Measurements from ENCODE around the gene SYNDIG1L.

The SYNDIG1L gene

DNA sequence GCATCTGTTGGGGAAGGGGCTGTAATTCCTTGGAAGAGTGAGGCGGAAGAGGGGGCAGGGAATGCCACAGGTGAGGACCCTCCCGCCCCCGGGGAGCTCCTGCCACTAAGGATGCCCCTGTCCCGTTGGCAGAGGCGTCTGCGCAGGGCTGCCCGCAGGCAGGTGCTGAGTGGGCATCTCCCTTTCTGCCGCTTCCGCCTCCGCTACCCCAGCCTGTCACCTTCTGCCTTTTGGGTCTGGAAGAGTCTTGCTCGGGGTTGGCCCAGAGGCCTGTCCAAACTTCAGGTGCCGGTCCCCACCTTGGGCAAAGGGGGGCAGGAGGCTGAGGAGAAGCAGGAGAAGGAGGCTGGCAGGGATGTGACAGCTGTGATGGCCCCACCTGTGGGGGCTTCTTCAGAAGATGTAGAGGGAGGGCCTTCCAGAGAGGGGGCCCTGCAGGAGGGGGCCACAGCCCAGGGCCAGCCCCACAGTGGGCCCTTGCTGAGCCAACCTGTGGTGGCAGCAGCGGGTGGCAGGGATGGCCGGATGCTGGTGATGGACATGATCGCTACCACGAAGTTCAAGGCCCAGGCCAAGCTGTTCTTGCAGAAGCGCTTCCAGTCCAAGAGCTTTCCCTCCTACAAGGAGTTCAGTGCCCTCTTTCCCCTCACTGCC lies 67.7 kb downstream of the SYNDIG1L start:
- Histone ChIP-seq H3K36me3 (ENCODE audit: control insufficient read depth in 1 of 2, insufficient read depth in 2 of 2, low read length in 2 of 2) (no peaks in the 10 kb centered on the region), H3K18ac (ENCODE audit: low read length) (no peak overlapping the region), H2BK120ac (ENCODE audit: insufficient read depth, low read length, poor library complexity) (no peak overlapping the region), H3K27me3 (ENCODE audit: insufficient read depth, low read length) (no peaks in the 10 kb centered on the region), H3K23ac (ENCODE audit: low read length) (no peak overlapping the region), H3K9me3 (ENCODE audit: insufficient read depth, low read depth, low read length) (no peaks in the 10 kb centered on the region), H2AFZ (ENCODE audit: insufficient read depth, low read length, poor library complexity) (no peak overlapping the region), H3K27ac (ENCODE audit: low read depth, low read length) (no peak overlapping the region), H3K4me3 (ENCODE audit: low read depth, low read length) (no peak overlapping the region), H3K9ac (ENCODE audit: low read length) (no peak overlapping the region), H2AK5ac (ENCODE audit: low read length) (no peak overlapping the region), H3K79me2 (ENCODE audit: control insufficient read depth, insufficient read depth, low read length, poor library complexity) (no peaks in the 10 kb centered on the region), H3K4ac (ENCODE audit: low read depth, low read length) (no peak overlapping the region), H3K14ac (ENCODE audit: low read length) (no peak overlapping the region), H3K4me2 (ENCODE audit: low read length) (no peak overlapping the region), H3K4me1 (ENCODE audit: control insufficient read depth in 1 of 2, insufficient read depth in 2 of 2, low read length in 2 of 2) (no peaks in the 10 kb centered on the region), H4K12ac (ENCODE audit: low read depth, low read length) (no peak overlapping the region), H4K91ac (ENCODE audit: low read depth, low read length) (no peak overlapping the region), H2BK5ac (ENCODE audit: low read depth, low read length, poor library complexity) (no peak overlapping the region), H3K79me1 (ENCODE audit: low read length) (no peaks in the 10 kb centered on the region), H2BK12ac (ENCODE audit: low read length) (no peak overlapping the region), H4K8ac (ENCODE audit: low read depth, low read length) (no peak overlapping the region)
- DNase-seq: no peak
- no CpG with 5 or more reads among the region's 17 CpGs for WGBS (ENCODE audit: extremely low coverage, insufficient coverage, insufficient read length)

DNA sequence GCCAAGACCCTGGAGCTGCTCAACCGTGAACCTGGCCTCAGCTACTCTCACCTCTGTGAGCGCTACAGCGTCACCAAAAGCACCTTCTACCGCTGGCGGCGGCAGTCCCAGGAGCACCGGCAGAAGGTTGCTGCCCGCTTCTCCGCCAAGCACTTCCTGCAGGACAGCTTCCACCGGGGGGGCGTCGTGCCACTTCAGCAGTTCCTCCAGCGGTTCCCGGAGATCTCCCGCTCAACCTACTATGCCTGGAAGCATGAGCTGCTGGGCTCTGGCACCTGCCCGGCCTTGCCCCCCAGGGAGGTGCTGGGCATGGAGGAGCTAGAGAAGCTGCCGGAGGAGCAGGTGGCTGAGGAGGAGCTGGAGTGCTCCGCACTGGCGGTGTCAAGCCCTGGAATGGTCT lies 68.4 kb downstream of the SYNDIG1L start:
- Histone ChIP-seq H3K9ac (ENCODE audit: low read length) (no peak overlapping the region), H3K4me1 (ENCODE audit: control insufficient read depth in 1 of 2, insufficient read depth in 2 of 2, low read length in 2 of 2) (no peaks in the 10 kb centered on the region), H2BK12ac (ENCODE audit: low read length) (no peak overlapping the region), H3K4me3 (ENCODE audit: low read depth, low read length) (no peak overlapping the region), H3K79me2 (ENCODE audit: control insufficient read depth, insufficient read depth, low read length, poor library complexity) (no peaks in the 10 kb centered on the region), H2BK5ac (ENCODE audit: low read depth, low read length, poor library complexity) (no peak overlapping the region), H3K27ac (ENCODE audit: low read depth, low read length) (no peak overlapping the region), H3K4me2 (ENCODE audit: low read length) (no peak overlapping the region), H2AK5ac (ENCODE audit: low read length) (no peak overlapping the region), H3K23ac (ENCODE audit: low read length) (no peak overlapping the region), H4K12ac (ENCODE audit: low read depth, low read length) (no peak overlapping the region), H3K79me1 (ENCODE audit: low read length) (no peaks in the 10 kb centered on the region), H3K18ac (ENCODE audit: low read length) (no peak overlapping the region), H2AFZ (ENCODE audit: insufficient read depth, low read length, poor library complexity) (no peak overlapping the region), H4K91ac (ENCODE audit: low read depth, low read length) (no peak overlapping the region), H2BK120ac (ENCODE audit: insufficient read depth, low read length, poor library complexity) (no peak overlapping the region), H3K4ac (ENCODE audit: low read depth, low read length) (no peak overlapping the region), H4K8ac (ENCODE audit: low read depth, low read length) (no peak overlapping the region), H3K14ac (ENCODE audit: low read length) (no peak overlapping the region), H3K36me3 (ENCODE audit: control insufficient read depth in 1 of 2, insufficient read depth in 2 of 2, low read length in 2 of 2) (no peaks in the 10 kb centered on the region), H3K27me3 (ENCODE audit: insufficient read depth, low read length) (no peaks in the 10 kb centered on the region), H3K9me3 (ENCODE audit: insufficient read depth, low read depth, low read length) (no peaks in the 10 kb centered on the region)
- no CpG with 5 or more reads among the region's 19 CpGs for WGBS (ENCODE audit: extremely low coverage, insufficient coverage, insufficient read length)
- DNase-seq: no peak

DNA sequence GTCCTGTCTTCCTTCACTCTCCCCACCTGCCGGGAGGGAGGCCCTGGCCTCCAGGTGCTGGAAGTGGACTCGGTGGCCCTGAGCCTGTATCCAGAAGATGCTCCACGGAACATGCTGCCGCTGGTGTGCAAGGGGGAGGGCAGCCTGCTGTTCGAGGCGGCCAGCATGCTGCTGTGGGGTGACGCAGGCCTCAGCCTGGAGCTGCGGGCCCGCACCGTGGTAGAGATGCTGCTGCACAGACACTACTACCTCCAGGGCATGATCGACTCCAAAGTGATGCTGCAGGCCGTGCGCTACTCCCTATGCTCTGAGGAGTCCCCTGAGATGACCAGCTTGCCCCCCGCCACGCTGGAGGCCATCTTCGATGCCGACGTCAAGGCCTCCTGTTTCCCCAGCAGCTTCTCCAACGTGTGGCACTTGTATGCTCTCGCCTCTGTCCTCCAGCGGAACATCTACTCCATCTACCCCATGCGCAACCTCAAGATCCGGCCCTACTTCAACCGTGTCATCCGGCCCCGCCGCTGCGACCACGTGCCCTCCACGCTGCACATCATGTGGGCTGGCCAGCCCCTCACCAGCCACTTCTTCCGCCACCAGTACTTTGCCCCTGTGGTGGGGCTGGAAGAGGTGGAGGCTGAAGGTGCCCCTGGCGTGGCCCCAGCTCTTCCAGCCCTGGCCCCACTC lies 69.0 kb downstream of the SYNDIG1L start:
- no peaks in the 10 kb centered on the region for H3K27me3 ChIP-seq (ENCODE audit: insufficient read depth, low read length)

More for the DNA sequence above, 69.0 kb downstream of the SYNDIG1L start:
- Histone ChIP-seq H4K8ac (ENCODE audit: low read depth, low read length) (no peak overlapping the region), H3K27ac (ENCODE audit: low read depth, low read length) (no peak overlapping the region), H2BK120ac (ENCODE audit: insufficient read depth, low read length, poor library complexity) (no peak overlapping the region), H2AK5ac (ENCODE audit: low read length) (no peak overlapping the region), H3K4me1 (ENCODE audit: control insufficient read depth in 1 of 2, insufficient read depth in 2 of 2, low read length in 2 of 2) (no peaks in the 10 kb centered on the region), H4K12ac (ENCODE audit: low read depth, low read length) (no peak overlapping the region), H3K14ac (ENCODE audit: low read length) (no peak overlapping the region), H2AFZ (ENCODE audit: insufficient read depth, low read length, poor library complexity) (no peak overlapping the region), H3K9ac (ENCODE audit: low read length) (no peak overlapping the region), H2BK12ac (ENCODE audit: low read length) (no peak overlapping the region), H3K4ac (ENCODE audit: low read depth, low read length) (no peak overlapping the region), H2BK5ac (ENCODE audit: low read depth, low read length, poor library complexity) (no peak overlapping the region), H3K36me3 (ENCODE audit: control insufficient read depth in 1 of 2, insufficient read depth in 2 of 2, low read length in 2 of 2) (no peaks in the 10 kb centered on the region), H3K4me2 (ENCODE audit: low read length) (no peak overlapping the region), H3K79me1 (ENCODE audit: low read length) (no peaks in the 10 kb centered on the region), H3K79me2 (ENCODE audit: control insufficient read depth, insufficient read depth, low read length, poor library complexity) (no peaks in the 10 kb centered on the region), H3K23ac (ENCODE audit: low read length) (no peak overlapping the region), H3K18ac (ENCODE audit: low read length) (no peak overlapping the region), H4K91ac (ENCODE audit: low read depth, low read length) (no peak overlapping the region), H3K9me3 (ENCODE audit: insufficient read depth, low read depth, low read length) (no peaks in the 10 kb centered on the region), H3K4me3 (ENCODE audit: low read depth, low read length) (peak overlapping the region; percentile 14)
- no peak for DNase-seq
- WGBS (ENCODE audit: extremely low coverage, insufficient coverage, insufficient read length): no CpG with 5 or more reads among the region's 32 CpGs

All from trophoblast cell (in vitro differentiated cells and primary cell).